ENCODE results near the gene ZNF366.
A peak's percentile ranks its signal among the peaks of the same experiment; 100 is the strongest.

The ZNF366 gene

DNA sequence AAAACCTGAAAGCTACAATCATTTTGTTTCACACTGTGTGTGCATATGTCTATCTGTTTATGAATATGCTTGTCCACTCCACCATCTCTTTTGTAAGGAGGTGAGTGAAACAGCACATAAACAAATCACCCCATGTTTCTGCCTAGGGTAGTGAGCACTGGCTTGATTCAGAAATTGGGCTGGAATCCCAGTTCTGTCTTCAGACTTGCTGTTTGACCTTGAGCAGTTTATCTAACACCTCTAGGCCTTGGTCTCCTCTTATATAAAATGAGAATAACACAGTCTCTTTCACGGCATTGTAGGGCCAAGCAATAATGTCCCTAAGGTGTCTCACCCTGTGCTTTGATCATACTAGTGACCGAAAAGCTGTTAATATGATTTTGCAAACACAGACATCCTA lies 61.2 kb downstream of the ZNF366 start:
- Histone ChIP-seq H3K4me3 (ENCODE audit: low read depth, low read length) (no peak overlapping the region), H3K79me2 (no peaks in the 10 kb centered on the region), H3K9ac (no peak overlapping the region), H2AFZ (no peak overlapping the region), H3K4me1 (no peaks in the 10 kb centered on the region), H3K36me3 (ENCODE audit: control insufficient read depth, insufficient read depth, low read length) (no peaks in the 10 kb centered on the region), H3K27ac (no peak overlapping the region), H3K9me3 (ENCODE audit: control insufficient read depth, low read length) (no peaks in the 10 kb centered on the region), H3K27me3 (ENCODE audit: control insufficient read depth, insufficient read depth, low read length) (no peaks in the 10 kb centered on the region), H3K4me2 (ENCODE audit: low read length) (no peak overlapping the region)
- TF ChIP-seq, protein P1, sequence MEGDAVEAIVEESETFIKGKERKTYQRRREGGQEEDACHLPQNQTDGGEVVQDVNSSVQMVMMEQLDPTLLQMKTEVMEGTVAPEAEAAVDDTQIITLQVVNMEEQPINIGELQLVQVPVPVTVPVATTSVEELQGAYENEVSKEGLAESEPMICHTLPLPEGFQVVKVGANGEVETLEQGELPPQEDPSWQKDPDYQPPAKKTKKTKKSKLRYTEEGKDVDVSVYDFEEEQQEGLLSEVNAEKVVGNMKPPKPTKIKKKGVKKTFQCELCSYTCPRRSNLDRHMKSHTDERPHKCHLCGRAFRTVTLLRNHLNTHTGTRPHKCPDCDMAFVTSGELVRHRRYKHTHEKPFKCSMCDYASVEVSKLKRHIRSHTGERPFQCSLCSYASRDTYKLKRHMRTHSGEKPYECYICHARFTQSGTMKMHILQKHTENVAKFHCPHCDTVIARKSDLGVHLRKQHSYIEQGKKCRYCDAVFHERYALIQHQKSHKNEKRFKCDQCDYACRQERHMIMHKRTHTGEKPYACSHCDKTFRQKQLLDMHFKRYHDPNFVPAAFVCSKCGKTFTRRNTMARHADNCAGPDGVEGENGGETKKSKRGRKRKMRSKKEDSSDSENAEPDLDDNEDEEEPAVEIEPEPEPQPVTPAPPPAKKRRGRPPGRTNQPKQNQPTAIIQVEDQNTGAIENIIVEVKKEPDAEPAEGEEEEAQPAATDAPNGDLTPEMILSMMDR (IDR thresholded peaks at IDR 0.05): no peak

DNA sequence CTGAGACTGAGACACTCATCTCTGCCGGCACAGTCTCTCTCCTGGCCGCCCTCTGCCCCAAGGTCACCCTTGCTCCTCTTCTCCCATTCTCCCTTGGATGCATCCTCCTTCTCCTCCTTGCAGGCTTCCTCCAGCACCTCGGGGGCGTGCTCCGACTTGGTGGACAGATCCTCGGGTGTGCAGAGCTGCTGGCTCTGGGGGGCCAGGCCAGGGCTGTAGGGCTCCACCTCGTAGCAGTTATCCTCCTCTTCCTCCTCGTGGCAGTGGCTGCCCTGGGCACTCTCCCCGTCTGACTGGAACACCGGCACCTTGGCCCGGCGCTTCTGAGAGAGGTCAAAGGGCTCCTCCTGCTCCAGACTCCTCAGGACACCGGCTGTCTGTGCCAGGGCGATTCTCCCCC lies 63.3 kb downstream of the ZNF366 start:
- Histone ChIP-seq H3K4me1 (no peaks in the 10 kb centered on the region), H3K4me3 (ENCODE audit: low read depth, low read length) (no peak overlapping the region), H3K4me2 (ENCODE audit: low read length) (no peak overlapping the region), H3K79me2 (no peaks in the 10 kb centered on the region), H3K27me3 (ENCODE audit: control insufficient read depth, insufficient read depth, low read length) (no peaks in the 10 kb centered on the region), H3K27ac (no peak overlapping the region), H2AFZ (peak overlapping the region; percentile 9), H3K9ac (no peak overlapping the region), H3K9me3 (ENCODE audit: control insufficient read depth, low read length) (no peaks in the 10 kb centered on the region), H3K36me3 (ENCODE audit: control insufficient read depth, insufficient read depth, low read length) (no peaks in the 10 kb centered on the region)
- TF ChIP-seq, protein P1 (IDR thresholded peaks at IDR 0.05): no peak

DNA sequence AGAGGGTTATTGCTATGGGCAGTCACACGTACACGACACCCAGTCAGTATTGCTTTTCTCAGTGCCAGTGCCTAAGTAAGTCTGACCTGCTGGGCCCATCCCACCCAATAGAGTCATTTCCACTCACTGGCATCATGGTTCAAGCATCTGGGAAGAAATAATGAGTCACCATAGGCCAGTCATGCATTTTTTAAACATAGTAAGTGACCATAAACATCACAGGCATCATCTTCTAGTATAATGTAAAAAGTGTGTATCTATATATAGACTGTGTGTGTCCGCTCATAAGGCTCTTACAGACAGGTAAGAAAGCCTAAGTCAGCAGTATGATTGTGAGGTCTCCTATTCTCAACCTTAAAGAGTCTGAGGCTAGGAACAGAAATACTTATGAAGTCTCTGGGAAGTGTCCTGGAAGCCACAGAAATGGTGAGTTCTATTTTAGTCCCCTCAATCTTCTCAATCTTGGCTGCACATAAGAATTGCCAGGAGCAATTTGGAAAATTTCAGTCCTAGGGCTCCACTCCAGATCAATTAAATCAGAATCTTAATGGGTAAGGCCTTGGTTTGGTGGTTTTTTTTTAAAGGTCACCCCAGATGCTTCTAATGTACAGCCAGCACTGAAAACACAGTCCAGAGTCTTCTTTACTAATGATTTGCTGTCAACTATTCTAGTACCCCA lies 65.2 kb downstream of the ZNF366 start:
- H3K27ac ChIP-seq: no peak overlapping the region
- no peaks in the 10 kb centered on the region for H3K4me1 ChIP-seq
- H3K9ac ChIP-seq: no peak overlapping the region
- H3K36me3 ChIP-seq (ENCODE audit: control insufficient read depth, insufficient read depth, low read length): no peaks in the 10 kb centered on the region
- H3K4me3 ChIP-seq (ENCODE audit: low read depth, low read length): no peak overlapping the region
- no peaks in the 10 kb centered on the region for H3K9me3 ChIP-seq (ENCODE audit: control insufficient read depth, low read length)
- TF ChIP-seq, protein P1 (IDR thresholded peaks at IDR 0.05): no peak
- H3K79me2 ChIP-seq: no peaks in the 10 kb centered on the region
- no peaks in the 10 kb centered on the region for H3K27me3 ChIP-seq (ENCODE audit: control insufficient read depth, insufficient read depth, low read length)
- H3K4me2 ChIP-seq (ENCODE audit: low read length): no peak overlapping the region
- no peak overlapping the region for H2AFZ ChIP-seq

DNA sequence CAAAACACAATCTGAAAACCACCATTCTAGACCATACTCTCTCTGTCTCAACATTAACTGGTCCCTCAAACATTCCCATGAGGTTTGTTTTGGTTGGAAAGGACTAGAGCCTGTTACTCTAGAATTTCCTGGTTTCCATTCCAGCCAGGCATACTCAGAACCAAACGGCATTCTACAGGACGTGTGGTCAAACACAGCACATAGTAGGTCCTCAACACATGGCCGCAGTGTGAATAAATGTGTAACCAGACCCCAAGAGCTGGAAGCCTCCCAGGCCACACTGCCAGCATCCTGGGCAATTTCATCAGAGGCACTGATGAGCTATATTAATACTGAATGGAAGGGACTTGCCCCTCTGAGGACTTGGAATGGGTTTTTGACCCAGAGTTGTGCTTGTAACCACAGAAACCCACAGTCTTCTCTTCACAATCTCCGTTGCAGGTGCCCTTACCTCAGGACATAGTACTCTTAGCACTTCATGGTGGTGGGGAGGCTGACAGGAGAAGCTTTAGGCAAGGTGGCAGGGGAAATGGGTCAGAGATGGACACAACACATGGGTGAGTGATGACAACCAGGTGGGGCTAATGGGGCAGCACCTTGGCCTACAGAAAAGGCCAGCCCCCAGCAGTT lies 66.0 kb downstream of the ZNF366 start:
- no peak overlapping the region for H2AFZ ChIP-seq
- no peak overlapping the region for H3K9ac ChIP-seq
- H3K79me2 ChIP-seq: no peaks in the 10 kb centered on the region
- no peak overlapping the region for H3K4me2 ChIP-seq (ENCODE audit: low read length)
- TF ChIP-seq, protein P1 (IDR thresholded peaks at IDR 0.05): no peak
- no peaks in the 10 kb centered on the region for H3K27me3 ChIP-seq (ENCODE audit: control insufficient read depth, insufficient read depth, low read length)
- no peak overlapping the region for H3K4me3 ChIP-seq (ENCODE audit: low read depth, low read length)
- no peaks in the 10 kb centered on the region for H3K9me3 ChIP-seq (ENCODE audit: control insufficient read depth, low read length)
- no peak overlapping the region for H3K27ac ChIP-seq
- H3K4me1 ChIP-seq: no peaks in the 10 kb centered on the region
- H3K36me3 ChIP-seq (ENCODE audit: control insufficient read depth, insufficient read depth, low read length): no peaks in the 10 kb centered on the region

DNA sequence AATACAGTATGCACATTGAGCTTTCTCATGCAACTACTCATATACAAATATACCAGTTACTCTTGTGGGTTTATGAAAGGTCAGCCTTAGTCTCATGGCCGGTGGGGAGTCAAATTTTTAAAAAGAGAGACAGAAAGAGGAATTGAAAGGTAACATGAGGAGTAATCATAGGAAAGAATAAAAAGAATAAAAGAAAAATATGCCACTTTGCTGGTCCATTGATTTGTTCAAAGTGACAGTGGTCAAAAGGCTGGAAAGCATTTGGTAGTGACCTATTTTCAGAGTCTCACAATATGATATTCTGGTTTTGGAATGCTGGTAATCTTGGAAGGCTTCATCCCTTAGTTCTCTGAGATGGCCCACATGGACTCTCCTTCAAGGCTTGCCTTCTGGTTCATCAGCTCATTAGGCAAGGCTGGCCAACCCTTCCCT lies 67.0 kb downstream of the ZNF366 start:
- H3K4me3 ChIP-seq (ENCODE audit: low read depth, low read length): no peak overlapping the region
- H3K4me2 ChIP-seq (ENCODE audit: low read length): no peak overlapping the region
- no peak overlapping the region for H2AFZ ChIP-seq
- no peaks in the 10 kb centered on the region for H3K27me3 ChIP-seq (ENCODE audit: control insufficient read depth, insufficient read depth, low read length)
- H3K79me2 ChIP-seq: no peaks in the 10 kb centered on the region
- H3K9me3 ChIP-seq (ENCODE audit: control insufficient read depth, low read length): no peaks in the 10 kb centered on the region
- no peaks in the 10 kb centered on the region for H3K36me3 ChIP-seq (ENCODE audit: control insufficient read depth, insufficient read depth, low read length)
- H3K27ac ChIP-seq: no peak overlapping the region
- no peak overlapping the region for H3K9ac ChIP-seq
- H3K4me1 ChIP-seq: no peaks in the 10 kb centered on the region
- TF ChIP-seq, protein P1 (IDR thresholded peaks at IDR 0.05): no peak
